Measurements from ENCODE around the gene OR6C76. TPM values are rescaled to one million over a fixed set of nuclear protein-coding genes. Genes with fewer than 3 reads are reported as not detected.

The OR6C76 gene
- not detected for total RNA-seq

GRCh38 chr12:55425954-55426353 is at the start of gene OR6C76:
Gene OR6C76 (plus strand): TSS chr12:55426254. CDS start chr12:55426254, 0 bp downstream.

GRCh38 chr12:55400229-55400628 is 25.8 kb upstream of the OR6C76 start, which contains the start of gene OR6C65:
Gene OR6C65 (plus strand): TSS chr12:55400529. CDS start chr12:55400529, 0 bp downstream.

GRCh38 chr12:55443776-55444175 is 17.7 kb downstream of the OR6C76 start, which contains the start of gene OR6C2:
Gene OR6C2 (plus strand): TSS chr12:55444076. CDS start chr12:55452214, 8,138 bp downstream.

GRCh38 chr12:55470088-55470829 is 44.2 kb downstream of the OR6C76 start, which contains the start of gene OR6C70:
Gene OR6C70 (minus strand): TSS chr12:55470138. CDS start chr12:55470138, 0 bp downstream.

Other genes starting within 250 kb of the OR6C76 start
- not detected for gene OR10A7, start 205.2 kb upstream of the OR6C76 start, total RNA-seq
- gene OR6C74, start 181.6 kb upstream of the OR6C76 start, total RNA-seq: not detected
- not detected for gene OR6C6, start 129.7 kb upstream of the OR6C76 start, total RNA-seq
- gene OR6C1, start 111.9 kb upstream of the OR6C76 start, total RNA-seq: not detected
- not detected for gene OR6C3, start 95.5 kb upstream of the OR6C76 start, total RNA-seq
- not detected for gene OR6C75, start 63.3 kb upstream of the OR6C76 start, total RNA-seq
- not detected for gene OR6C65, start 25.7 kb upstream of the OR6C76 start, total RNA-seq
- gene OR6C2, start 17.8 kb downstream of the OR6C76 start, total RNA-seq: not detected
- not detected for gene OR6C70, start 43.9 kb downstream of the OR6C76 start, total RNA-seq
- gene OR6C68, start 66.1 kb downstream of the OR6C76 start, total RNA-seq: not detected
- gene OR6C4, start 123.3 kb downstream of the OR6C76 start, total RNA-seq: not detected
- not detected for gene OR2AP1, start 146.2 kb downstream of the OR6C76 start, total RNA-seq
- gene OR10P1, start 210.6 kb downstream of the OR6C76 start, total RNA-seq: not detected